ENCODE measurements around the gene PACS2. TPM values are rescaled to one million over a fixed set of nuclear protein-coding genes. Genes with fewer than 3 reads are reported as not detected.

Gene PACS2
- total and polyA plus RNA-seq, 2 of the 8 experiments (the other 6 are each of a cell fraction or from before 2014, with no cell fraction given), result 38.0 to 62.8 TPM

DNA sequence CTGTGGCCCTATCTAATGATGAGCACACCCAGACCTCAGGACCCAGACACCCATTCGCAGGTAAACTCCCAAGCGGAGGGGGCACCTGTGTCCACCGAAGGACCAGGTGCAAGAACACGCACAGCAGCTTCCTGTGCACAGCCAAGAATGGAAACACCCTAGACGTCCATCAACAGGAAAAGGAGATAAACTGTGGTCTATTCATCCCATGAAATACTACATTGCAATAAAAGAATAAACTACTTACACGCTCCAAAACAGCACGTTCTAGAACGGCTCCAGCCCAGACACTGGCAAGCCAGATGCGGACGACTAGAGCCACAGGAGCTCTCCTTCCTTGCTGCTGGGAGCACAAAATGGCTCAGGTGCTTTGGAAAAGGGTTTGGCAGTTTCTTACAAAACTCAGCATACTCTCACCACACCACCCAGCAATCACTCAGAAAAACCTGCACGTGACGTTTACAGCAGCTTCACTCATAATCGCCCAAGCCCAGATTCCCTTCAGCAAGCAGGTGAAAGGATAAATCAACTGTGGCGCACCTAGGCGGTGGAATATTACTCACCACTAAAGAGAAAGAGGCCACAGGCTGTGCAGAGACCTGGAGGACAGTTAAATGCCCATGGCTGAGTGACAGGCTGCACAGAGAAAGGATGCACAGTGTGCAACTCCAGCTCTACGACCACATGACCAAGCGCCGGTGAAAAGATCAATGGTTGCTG is 34.7 kb upstream of the PACS2 start:
- Histone ChIP-seq H3K9me3 (ENCODE audit: insufficient read depth in 2 of 2, low read depth in 1 of 2, low read length in 1 of 2) (no peaks in the 10 kb centered on the region), H3K9ac (replicated peaks in 1 of 4; ENCODE audit: extremely low read depth in 1 of 4, low read depth in 3 of 4, low read length in 3 of 4) (no peak overlapping the region), H3K4me2 (ENCODE audit: insufficient read depth in 1 of 2, low read depth in 2 of 2, low read length in 2 of 2) (no peak overlapping the region), H2BK15ac (ENCODE audit: low read length) (no peak overlapping the region), H2AK5ac (ENCODE audit: low read depth, low read length) (no peak overlapping the region), H3K27me3 (replicated peaks in 1 of 4; ENCODE audit: control insufficient read depth in 3 of 4, extremely low read depth in 1 of 4, insufficient read depth in 3 of 4, low read length in 3 of 4) (no peaks in the 10 kb centered on the region), H3K56ac (replicated peaks; ENCODE audit: insufficient read length, low read depth, low read length) (no peak overlapping the region), H4K20me1 (replicated peaks in 1 of 2; ENCODE audit: control insufficient read depth in 1 of 2, insufficient read depth in 2 of 2, low read length in 2 of 2) (peaks cover 7 to 9% of the 10 kb centered on the region in 2 experiments), H3K79me2 (ENCODE audit: control insufficient read depth in 1 of 2, insufficient read depth in 2 of 2, low read length in 2 of 2) (peaks cover 0 to 12% of the 10 kb centered on the region in 2 experiments; a peak in 1 of 4 replicates), H3K4ac (replicated peaks; ENCODE audit: insufficient read length, low read depth, low read length) (no peak overlapping the region), H3K18ac (ENCODE audit: extremely low read depth, low read length) (no peak overlapping the region), H4K5ac (ENCODE audit: insufficient read length, low read depth, low read length) (no peak overlapping the region), H3K23me2 (ENCODE audit: low read depth, low read length) (no peaks in the 10 kb centered on the region), H2BK120ac (replicated peaks; ENCODE audit: low read depth, low read length) (no peak overlapping the region), H3K14ac (ENCODE audit: insufficient read length) (no peak overlapping the region), H2AFZ (ENCODE audit: low read length) (no peak overlapping the region), H4K91ac (replicated peaks; ENCODE audit: insufficient read length, low read length) (no peak overlapping the region), H3K4me3 (ENCODE audit: extremely low read depth in 1 of 4, insufficient read depth in 2 of 4, low read depth in 3 of 4, low read length in 4 of 4) (no peak overlapping the region), H2BK12ac (ENCODE audit: low read depth, low read length) (peak overlapping the region; percentile 4; the same call in 1 of the 2 replicates), H3K4me1 (replicated peaks in 1 of 4; ENCODE audit: control insufficient read depth in 3 of 4, insufficient read depth in 4 of 4, low read length in 3 of 4) (peaks cover 0 to 5% (median 3%) of the 10 kb centered on the region in 4 experiments; a peak in 4 of 7 replicates), H2BK20ac (ENCODE audit: low read length) (no peak overlapping the region), H3K27ac (ENCODE audit: low read depth, low read length) (no peak overlapping the region), H3K79me1 (ENCODE audit: low read depth, low read length) (peaks cover 8% of the 10 kb centered on the region), H3K23ac (ENCODE audit: insufficient read length) (no peak overlapping the region), H4K8ac (ENCODE audit: extremely low read depth, insufficient read depth, low read length) (no peak overlapping the region), H3K36me3 (ENCODE audit: control insufficient read depth in 2 of 4, insufficient read depth in 4 of 4, low read length in 3 of 4) (no peaks in the 10 kb centered on the region), H2BK5ac (ENCODE audit: low read depth, low read length) (no peak overlapping the region)
- CTCF ChIA-PET (ENCODE audit: partially characterized antibody), result interaction anchor here (0.6 to 2.0 kb wide), 11 partner anchors 9 to 463 kb away, joined by 3 to 9 read pairs (median 3); no protein-coding TSS in a partner anchor
- POLR2A ChIA-PET (ENCODE audit: partially characterized antibody), result interaction anchor here (0.8 kb wide), 1 partner anchor 21 kb away, joined by 3 read pairs; the partner anchor contains the start of gene BRF1
- no peak for FAIRE-seq
- 88% methylated on average over 18 of the region's 18 CpGs; no CpG with 5 or more reads in 1 of the 2 experiments for WGBS, 2 experiments (ENCODE audit: extremely low coverage in 1 of 2, insufficient coverage in 1 of 2, insufficient read length in 1 of 2, insufficient replicate concordance in 2 of 2, low coverage in 1 of 2, low lambda C conversion rate in 2 of 2, missing lambda C conversion rate in 1 of 2)
- no peak for DNase-seq (ENCODE audit: low read depth in 1 of 2, low spot score in 2 of 2)
- TF ChIP-seq RFX5 (IDR thresholded peaks at IDR 0.05; ENCODE audit: borderline replicate concordance, low read depth, low read length) (no peak), TAF1 (IDR thresholded peaks at IDR 0.05; ENCODE audit: low read depth, low read length) (no peak), CHD1 (IDR thresholded peaks at IDR 0.05; ENCODE audit: low read depth, low read length) (no peak), BRCA1 (IDR thresholded peaks at IDR 0.05; ENCODE audit: low read depth, low read length) (no peak), HDAC2 (IDR thresholded peaks at IDR 0.05; ENCODE audit: borderline replicate concordance in 1 of 2, low read depth in 2 of 2, low read length in 2 of 2) (no peak), KDM1A (IDR thresholded peaks at IDR 0.05; ENCODE audit: borderline replicate concordance, low read length) (no peak), YY1 (IDR thresholded peaks at IDR 0.05; ENCODE audit: low read depth, low read length) (no peak), RNF2 (IDR thresholded peaks at IDR 0.05; ENCODE audit: borderline replicate concordance, low read depth, low read length, missing control alignments, poor library complexity, severe bottlenecking) (no peak), SIN3A (conservative IDR thresholded peaks at IDR 0.05 in 1 of 2, IDR thresholded peaks at IDR 0.05 in 1 of 2; ENCODE audit: low read depth in 1 of 2, low read length in 2 of 2) (no peak), KDM5A (IDR thresholded peaks at IDR 0.05; ENCODE audit: low read length) (no peak)
- TF ChIP-seq, protein P1, sequence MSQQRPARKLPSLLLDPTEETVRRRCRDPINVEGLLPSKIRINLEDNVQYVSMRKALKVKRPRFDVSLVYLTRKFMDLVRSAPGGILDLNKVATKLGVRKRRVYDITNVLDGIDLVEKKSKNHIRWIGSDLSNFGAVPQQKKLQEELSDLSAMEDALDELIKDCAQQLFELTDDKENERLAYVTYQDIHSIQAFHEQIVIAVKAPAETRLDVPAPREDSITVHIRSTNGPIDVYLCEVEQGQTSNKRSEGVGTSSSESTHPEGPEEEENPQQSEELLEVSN (IDR thresholded peaks at IDR 0.05), result no peak

Data from H1 (cell line).